ENCODE data around the gene SERINC1.
A peak's percentile ranks its signal among the peaks of the same experiment; 100 is the strongest.

SERINC1 gene

GRCh38 chr6:122431780-122432179 lies 39.8 kb downstream of the SERINC1 start:
- DNase-seq = no peak

- no peak for DNase-seq
Observed at GRCh38 chr6:122429323-122429722, 42.3 kb downstream of the SERINC1 start.

DNA sequence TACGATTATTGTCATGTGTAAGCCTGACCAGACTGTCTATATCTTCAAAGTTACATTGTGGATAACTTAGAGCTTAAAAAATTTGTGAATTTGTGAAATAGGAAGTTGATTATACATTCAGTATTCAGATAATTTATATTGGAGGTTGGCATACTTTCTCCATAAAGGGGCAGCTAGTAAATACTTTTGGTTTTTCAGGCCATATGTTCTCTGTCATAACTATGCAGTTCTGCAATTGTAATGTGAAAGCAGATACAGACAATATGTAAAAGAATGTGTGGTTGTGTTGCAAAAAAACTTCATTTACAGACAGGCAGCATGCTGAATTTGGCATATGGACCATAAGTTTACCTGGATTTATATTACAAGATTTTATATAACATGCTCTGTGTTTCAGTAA lies 42.8 kb downstream of the SERINC1 start:
- no peak for DNase-seq

DNA sequence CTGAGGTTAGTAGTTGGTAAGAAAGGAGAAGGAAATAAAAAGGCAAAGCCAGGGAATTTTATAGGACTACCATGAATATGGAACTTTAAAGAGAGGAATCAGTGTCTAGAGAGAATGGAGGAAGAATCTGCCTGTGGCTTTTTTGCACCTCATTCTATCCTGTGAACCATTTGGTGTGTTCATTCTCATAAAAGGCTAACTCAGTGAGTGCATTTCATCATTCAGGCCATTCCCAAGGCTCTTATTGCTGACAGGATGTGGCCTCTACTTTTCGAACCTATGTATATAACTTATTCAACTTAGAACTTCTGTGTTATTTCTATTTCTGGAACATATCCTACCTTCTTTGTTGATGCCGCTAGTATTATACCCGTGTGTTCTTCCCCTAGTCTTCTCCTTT lies 45.0 kb downstream of the SERINC1 start:
- DNase-seq = no peak

DNA sequence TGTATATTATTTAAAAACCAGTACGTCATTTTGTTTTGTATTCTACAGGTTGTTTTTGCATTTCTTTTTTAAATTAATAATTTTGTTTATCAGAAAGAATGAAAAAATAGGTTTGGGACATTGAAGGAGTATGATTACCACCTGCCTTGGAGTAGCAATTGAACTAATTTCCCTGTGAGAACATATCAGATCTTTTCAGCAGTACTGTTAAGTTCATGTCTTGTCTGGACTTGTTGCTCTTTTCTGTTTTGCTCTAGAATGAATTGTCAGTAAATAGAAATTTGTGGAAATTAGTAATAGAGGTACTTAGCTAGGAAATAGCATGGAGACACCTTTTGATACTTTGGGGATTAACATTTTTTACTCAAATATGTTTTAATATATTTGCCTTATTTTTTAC lies 47.9 kb downstream of the SERINC1 start:
- DNase-seq = no peak

DNA sequence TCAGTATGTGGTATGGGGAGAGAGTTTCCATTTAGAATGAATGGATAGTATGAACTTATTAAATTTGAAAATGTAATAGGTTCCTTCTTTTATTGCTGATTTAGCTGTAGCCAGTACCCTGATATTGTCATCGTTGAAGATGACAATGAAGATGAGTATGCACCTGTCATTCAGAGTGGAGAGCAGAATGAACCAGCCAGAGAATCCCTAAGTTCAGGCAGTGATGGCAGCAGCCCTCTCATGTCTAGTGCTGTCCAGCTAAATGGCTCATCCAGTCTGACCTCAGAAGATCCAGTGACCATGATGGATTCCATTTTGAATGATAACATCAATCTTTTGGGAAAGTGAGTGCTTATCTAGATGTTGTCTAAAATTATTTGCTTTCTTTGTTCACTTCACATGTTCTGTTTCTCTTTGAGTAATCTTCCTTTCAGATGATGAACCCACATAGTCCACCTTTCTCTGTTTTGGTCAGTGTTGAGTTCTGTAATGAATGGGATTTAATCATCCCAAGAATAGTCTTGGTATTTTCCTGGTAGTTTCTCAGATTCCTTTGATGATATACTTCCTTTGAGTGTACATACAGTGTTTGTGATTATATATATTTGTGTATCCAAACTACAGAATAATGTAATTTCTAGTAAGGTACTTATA lies 48.9 kb downstream of the SERINC1 start:
- DNase-seq = no peak

- no peak for DNase-seq
Observed at GRCh38 chr6:122422003-122422402, 49.6 kb downstream of the SERINC1 start.

DNA sequence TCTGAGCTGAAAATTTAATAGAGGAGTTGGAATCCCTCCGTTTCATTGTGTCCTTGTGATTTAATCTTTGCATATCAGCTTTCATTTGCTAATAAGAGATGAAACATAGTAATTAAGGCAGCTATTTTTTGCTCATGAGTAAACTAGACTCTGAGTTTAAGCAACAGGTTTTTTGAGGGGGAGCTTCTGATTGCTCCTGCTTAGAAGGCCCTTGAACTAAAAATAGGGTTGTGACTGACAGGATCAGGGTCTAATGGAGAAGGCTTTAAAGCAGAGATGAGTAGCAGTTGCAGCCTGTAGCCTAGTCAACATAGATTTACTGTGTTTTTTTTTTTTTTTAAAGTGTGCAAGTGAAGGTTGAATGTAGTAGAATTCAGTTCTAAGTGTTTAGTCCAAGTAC lies 54.8 kb downstream of the SERINC1 start:
- no peak for DNase-seq

DNA sequence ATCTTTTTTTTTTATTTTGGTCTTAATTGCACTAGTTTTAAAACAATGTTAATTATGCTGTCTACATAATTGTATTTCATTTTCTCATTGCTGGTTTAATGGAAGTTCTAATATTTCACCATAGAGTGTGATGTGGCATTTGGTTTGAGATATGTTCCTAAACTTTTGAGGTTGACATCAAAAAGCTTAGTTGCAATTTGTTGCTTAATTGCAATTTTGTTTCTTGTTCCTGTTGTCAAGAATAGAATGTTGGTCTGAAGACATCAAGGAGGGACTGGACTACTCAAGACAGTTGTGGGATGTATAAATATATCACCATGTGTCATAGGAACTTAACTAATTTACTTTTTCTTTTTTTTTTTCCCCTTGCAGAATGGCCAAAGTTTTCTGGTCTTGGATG lies 59.6 kb downstream of the SERINC1 start:
- DNase-seq = no peak

- no peak for DNase-seq
Observed at GRCh38 chr6:122408702-122409458, 62.7 kb downstream of the SERINC1 start.

DNA sequence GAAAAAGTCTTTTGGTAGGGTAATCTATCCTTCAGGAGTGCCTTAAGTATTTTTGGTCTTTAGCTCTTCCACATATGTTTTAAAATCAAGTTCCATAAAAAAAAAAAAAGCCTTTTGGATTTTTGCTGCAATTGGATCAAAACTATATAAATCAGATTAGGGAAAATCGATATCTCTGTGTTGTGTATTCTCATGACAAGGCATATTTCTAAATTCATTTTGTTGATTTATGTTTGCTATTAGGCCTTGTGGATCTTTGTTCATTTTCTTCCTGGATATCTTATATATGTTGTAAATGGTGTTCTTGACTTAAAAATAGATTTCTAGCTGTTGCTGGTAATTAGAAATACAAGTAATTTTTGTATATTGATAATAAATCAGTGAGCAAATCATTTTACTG lies 63.4 kb downstream of the SERINC1 start:
- DNase-seq = no peak

- no peak for DNase-seq
Observed at GRCh38 chr6:122407712-122408111, 63.9 kb downstream of the SERINC1 start.

GRCh38 chr6:122406187-122406586 lies 65.4 kb downstream of the SERINC1 start:
- no peak for DNase-seq

DNA sequence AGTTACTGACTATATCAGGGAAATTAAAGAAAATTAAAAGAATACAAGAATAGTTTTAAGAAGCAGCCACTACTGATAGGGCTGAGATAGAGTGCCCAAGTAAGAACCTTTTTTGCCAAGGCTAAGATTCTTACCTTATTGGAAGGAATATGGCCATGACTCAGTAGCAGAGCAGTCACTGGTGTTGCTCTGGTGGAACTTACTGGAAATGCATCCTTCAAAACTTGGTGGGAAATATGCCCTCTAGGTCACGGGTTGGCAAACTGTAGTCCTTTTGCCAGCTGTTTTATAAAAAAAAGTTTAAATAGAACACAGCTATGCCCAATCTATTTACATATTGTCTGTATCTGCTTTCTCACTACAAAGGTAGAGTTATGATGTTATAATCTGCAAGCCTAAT lies 66.2 kb downstream of the SERINC1 start:
- no peak for DNase-seq

DNA sequence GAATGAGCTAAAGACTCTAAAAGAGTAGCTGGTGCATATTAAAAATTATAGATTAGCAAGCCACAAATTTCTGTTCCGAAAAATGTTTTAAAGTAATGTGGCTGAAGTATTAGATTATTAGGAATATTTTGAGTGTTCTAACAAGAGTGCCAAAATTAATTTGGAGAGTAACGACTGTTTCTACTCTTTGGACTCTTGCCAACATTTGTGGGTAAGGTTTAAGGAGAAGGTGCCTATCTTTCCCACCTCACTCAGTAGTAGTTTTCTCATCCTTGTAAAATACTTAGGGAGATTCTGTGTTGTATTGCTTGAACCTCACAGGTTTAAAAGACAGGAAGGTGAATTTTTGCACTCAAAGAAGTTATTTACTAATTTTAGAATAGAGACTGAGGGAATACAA lies 67.2 kb downstream of the SERINC1 start:
- DNase-seq = no peak

DNA sequence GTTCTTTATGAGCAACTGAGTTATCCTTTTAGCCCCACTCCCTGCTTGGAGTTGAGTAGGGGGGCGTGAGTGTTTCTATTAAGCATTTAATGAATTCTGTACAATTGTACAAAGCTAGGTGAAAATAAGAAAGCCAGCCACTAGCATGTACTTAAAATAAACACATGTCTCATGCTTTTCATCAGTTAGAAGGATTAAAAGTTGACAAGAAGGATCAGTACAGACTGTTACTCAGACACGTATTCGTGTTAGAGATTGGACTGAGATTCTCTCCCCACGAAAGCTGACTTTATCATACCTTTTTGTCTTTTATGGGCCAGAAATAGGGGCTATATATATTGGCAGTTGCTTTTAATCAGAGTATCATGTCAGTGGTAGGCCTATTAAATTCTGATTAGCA lies 70.5 kb downstream of the SERINC1 start:
- no peak for DNase-seq

DNA sequence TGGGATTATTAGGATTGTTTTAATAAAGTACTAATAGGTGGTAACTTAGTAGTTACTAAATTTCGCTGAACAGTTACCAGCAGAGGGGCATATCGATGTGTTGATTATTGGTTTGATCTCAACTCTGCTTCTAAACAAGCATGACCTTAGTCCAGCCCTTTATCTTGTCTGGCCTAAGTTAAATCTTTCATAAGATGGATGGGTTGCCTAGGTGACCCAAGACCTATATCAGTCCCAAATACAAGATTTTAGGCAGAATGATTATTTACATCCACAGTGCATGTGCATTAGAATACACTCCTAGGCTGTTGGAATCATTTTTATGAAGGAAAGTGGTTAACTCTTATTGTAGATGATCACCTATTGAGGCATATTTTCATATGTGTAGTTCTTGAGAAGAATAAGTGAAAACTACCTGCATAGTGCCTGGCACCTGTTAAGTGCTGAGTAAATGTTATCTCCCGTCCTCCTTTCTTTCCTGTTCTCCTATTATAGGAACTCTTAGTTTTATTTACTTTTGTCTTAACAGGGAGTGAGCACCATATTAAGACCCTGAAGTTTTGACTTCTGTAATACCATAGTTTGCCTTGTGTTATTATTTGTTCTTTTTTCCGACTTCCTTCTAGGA lies 71.0 kb downstream of the SERINC1 start:
- DNase-seq = no peak

GRCh38 chr6:122400121-122400450 lies 71.5 kb downstream of the SERINC1 start:
- DNase-seq = no peak

DNA sequence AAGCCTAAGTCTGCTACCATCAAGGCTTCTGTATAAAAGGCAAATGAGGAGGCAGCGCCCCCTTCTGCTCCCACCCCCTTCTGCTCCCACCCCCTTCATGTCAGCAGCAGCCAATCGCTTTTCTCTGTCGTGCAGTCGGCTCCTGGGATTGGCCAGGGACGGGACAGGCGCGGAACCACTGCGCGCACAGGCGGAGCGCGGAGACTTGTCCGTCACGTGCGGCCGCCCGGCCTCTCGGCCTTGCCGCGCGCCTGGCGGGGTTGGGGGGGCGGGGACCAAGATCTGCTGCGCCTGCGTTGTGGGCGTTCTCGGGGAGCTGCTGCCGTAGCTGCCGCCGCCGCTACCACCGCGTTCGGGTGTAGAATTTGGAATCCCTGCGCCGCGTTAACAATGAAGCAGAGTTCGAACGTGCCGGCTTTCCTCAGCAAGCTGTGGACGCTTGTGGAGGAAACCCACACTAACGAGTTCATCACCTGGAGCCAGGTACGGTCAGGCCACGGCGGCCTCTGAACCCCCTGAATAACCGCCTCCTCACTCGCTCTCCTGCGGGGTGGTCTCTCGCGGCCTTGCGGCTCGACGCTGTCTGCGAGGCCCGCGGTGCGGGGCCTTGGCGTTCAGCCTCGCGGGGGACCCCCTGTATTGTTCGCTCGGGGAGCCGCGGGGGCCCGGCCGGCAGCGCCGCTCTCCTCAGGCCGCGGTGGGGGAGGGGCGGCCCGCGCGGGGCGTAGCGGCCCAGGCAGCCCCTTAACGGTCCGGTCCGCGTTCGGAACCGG lies 72.1 kb downstream of the SERINC1 start, which contains the start of gene HSF2:
TSS of gene HSF2 (plus strand) at position 305 of the 773 bp plus-strand sequence. CDS start at position 391, 86 bp downstream.
- peak; percentile 86 for DNase-seq

DNA sequence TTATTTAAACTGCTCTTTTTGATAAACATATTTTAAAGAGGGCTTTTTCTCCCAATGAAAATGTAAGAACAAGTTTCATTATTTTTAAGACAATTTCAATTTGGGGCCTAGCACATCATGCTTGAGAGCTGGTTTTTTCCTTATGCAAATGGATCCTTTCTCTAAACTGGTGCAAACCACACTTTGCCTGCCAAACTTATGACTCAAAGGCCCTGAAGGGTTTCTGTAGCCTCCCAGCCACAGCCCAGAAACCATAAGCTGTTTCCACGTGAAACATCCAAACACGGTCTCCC lies 72.6 kb downstream of the SERINC1 start:
- DNase-seq = no peak

DNA sequence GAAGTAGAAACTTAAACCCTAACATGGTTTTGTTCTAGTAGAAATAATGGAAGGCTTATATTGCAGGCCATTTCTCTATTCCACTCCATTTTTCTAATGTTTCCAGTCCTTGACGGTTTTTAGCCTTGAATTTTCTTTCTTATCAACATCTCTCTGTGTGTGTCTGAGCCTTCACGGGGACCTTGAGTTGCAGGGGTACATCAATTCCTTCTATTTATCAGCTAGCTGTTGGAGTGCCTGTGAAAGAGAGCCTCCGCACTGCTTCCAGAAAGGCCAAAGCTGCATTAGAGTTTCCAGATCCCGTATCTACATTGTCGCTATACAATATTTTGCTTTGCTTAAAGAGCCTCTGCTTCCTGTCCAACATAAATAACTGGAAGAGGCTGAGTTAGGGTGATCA lies 77.6 kb downstream of the SERINC1 start:
- no peak for DNase-seq

- no peak for DNase-seq
Observed at GRCh38 chr6:122393351-122393896, 78.2 kb downstream of the SERINC1 start.

All from activated CD4-positive, alpha-beta T cell treated with anti-CD3 and anti-CD28 coated beads, Interleukin-2, amount 50 U/mL, for 1 hour (primary cell).